ENCODE measurements around the gene MAPK7.
A peak's percentile ranks its signal among the peaks of the same experiment; 100 is the strongest.

DNA sequence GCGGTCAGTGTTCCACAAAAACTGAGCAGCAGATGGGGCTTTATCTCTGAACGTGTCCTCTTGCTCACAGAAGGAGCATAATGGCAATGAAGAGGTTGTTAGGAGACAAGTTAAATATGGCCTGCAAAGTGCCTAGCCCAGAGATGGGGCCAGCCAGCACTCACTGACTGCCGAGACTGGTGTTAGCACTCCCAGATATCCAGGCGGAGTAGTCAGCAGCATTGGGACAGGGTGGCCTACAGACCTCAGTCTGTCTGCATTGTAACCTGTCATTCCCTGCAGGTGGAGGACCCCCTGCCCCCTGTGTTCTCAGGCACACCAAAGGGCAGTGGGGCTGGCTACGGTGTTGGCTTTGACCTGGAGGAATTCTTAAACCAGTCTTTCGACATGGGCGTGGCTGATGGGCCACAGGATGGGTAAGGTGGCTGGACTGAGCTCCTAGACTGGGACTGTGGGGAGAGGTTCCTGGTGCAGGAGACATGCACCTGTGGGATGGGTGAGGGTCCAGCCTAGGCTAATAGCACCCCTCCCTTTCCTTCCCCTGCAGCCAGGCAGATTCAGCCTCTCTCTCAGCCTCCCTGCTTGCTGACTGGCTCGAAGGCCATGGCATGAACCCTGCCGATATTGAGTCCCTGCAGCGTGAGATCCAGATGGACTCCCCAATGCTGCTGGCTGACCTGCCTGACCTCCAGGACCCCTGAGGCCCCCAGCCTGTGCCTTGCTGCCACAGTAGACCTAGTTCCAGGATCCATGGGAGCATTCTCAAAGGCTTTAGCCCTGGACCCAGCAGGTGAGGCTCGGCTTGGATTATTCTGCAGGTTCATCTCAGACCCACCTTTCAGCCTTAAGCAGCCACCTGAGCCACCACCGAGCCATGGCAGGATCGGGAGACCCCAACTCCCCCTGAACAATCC, 4.5 kb downstream of the MAPK7 start:
- TF ChIP-seq EZH2 (IDR thresholded peaks at IDR 0.05) (no peak), POLR2AphosphoS5 (IDR thresholded peaks at IDR 0.05; ENCODE audit: borderline replicate concordance, low read depth, low read length) (no peak; the same call in none of the 2 replicates), FOXP2 (optimal IDR thresholded peaks at IDR 0.05; ENCODE audit: control extremely low read depth, extremely low read length, insufficient read depth) (peak; percentile 8)
